Ovary (tissue), 9 donors: ENCODE results near the gene THSD4. TPM values are rescaled to one million over a fixed set of nuclear protein-coding genes. Genes with fewer than 3 reads are reported as not detected.

Experiments used
- DNase-seq, 5 donors: peaks; one replicate each; pipeline ENCODE4 v3.0.0-alpha.2; 2019 to 2020
- H3K27ac ChIP-seq, 2 donors: fragments of 200-600 bp; one replicate each; pipeline versions ENCODE4 v1.5.1 to v1.8.0; 2019 to 2022
- H3K27me3 ChIP-seq: fragments of 200-600 bp; one replicate; pipeline ENCODE4 v1.8.0; 2022
- H3K36me3 ChIP-seq: fragments of 200-600 bp; sonication (generic); one replicate; pipeline ENCODE4 v1.5.1; 2019
- H3K4me1 ChIP-seq: one replicate; pipeline ENCODE4 v1.8.1; 2013; ENCODE audit warnings: mild to moderate bottlenecking, moderate library complexity; ENCODE audit not compliant: insufficient read depth
- H3K4me3 ChIP-seq: fragments of 200-600 bp; sonication (generic); one replicate; pipeline ENCODE4 v1.5.1; 2017
- H3K9me3 ChIP-seq, 2 donors: fragments of 200-600 bp in 1 of 2; sonication (generic) in 1 of 2; one replicate each; pipeline versions ENCODE4 v1.5.1 to v1.8.1; 2013 to 2019; ENCODE audit warnings: mild to moderate bottlenecking in 1 of 2, moderate library complexity in 1 of 2
- EP300 ChIP-seq: sonication (generic); formaldehyde crosslinking; IDR thresholded peaks from one replicate; pipeline ENCODE4 v1.6.1; 2017; ENCODE audit warnings: antibody characterized with exemption
- POLR2A ChIP-seq: fragments of 450-650 bp; IDR thresholded peaks from one replicate; pipeline ENCODE4 v1.6.1; 2017; ENCODE audit warnings: antibody characterized with exemption, mild to moderate bottlenecking, moderate library complexity
- WGBS, 3 donors: extraction: QIAGEN DNeasy Blood & Tissue Kit in 1 of 3; methylation state at CpG; one replicate each; pipeline versions ENCODE4 v1.1.5 to v1.1.7; 2013 to 2017; 5-methylcytosine and 5-hydroxymethylcytosine counted together
- intact Hi-C, 4 donors: fragments of 100-400 bp; cut with DNase I; formaldehyde crosslinking; loops; one replicate each; pipeline versions ENCODE4 v1.11.0 to v1.15.1; 2022 to 2023
- polyA plus RNA-seq, 2 donors: library from polyadenylated mRNA; stranded (reverse); fragments of 200-250 nt in 1 of 2; fragments of 350-450 nt in 1 of 2; fragmentation: Illumina TruSeq in 1 of 2; extraction: RNeasy Lipid Tissue Mini Kit (QIAGEN cat#74804) in 1 of 2; gene quantifications; one replicate each; pipeline ENCODE4 v1.2.3, GENCODE V29; 2013 to 2014
- total RNA-seq, 7 donors: library from RNA; depleted of rRNA in 2 of 7; stranded (reverse); fragments of >200 nt in 2 of 7; fragmentation: NEBNext Ultra II Directional in 3 of 7; extraction: Animal tissue kit (Norgen Biotek cat#: 25700) in 3 of 7; gene quantifications; one replicate each; pipeline versions ENCODE4 v1.1.0 to v1.2.4, GENCODE V29; 2016 to 2023
- TF ChIP-seq, protein P1 (sequence below), 3 donors: fragments of 450-650 bp in 2 of 3; fragments of 200-600 bp in 1 of 3; IDR thresholded peaks; one replicate each; pipeline versions ENCODE4 v1.5.1 to v1.8.0; 2016 to 2022; ENCODE audit warnings: antibody characterized with exemption in 3 of 3, mild to moderate bottlenecking in 1 of 3
- donor health status: DM: no; HTN: no; CAD: no; lungs with moderate emphysema.
- donor health status: DM: no; HTN: no; CAD: no.
- donor health status: Bipolar disorder and iron deficiency.
- donor health status: DM: yes; HTN: yes; CAD: no.
- donor health status: DM: no; HTN: no; CAD: no.
- donor health status: DM: yes; HTN: yes; CAD: no.

Gene THSD4
- total and polyA plus RNA-seq, 9 donors = 3.2 to 53.4 (median 13.5) TPM

DNA sequence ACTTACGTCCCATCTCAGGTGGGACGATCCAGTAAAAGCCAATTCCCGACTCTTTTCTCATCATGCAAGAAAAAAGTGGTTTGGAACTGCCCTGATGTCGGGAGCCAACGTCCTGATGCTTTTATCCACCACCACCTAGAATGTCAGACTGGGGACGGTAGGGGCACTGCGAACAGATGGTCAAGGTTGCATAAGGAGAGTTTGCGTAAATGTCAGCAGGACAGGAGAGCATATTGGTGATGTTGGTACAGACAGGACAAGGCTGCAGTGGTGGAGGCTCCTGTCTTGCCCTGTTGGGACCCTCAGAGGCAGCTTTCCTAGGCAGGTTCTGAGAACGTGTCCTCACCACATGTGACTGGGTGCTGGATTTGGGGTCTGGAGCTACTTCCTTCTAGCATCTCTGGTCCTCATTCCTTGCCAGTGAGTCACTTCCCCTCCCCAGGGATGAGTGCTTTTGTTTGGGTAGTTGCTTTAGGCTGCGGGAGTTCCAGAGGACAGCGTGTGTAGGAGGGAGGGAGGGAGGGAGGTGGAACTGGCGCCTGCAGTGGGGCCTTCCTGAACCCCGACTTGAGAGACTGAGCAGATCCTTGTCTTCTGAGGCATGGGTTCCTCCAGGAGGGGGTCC lies 21.0 kb downstream of the THSD4 start:
- intact Hi-C loops = no loop called here

DNA sequence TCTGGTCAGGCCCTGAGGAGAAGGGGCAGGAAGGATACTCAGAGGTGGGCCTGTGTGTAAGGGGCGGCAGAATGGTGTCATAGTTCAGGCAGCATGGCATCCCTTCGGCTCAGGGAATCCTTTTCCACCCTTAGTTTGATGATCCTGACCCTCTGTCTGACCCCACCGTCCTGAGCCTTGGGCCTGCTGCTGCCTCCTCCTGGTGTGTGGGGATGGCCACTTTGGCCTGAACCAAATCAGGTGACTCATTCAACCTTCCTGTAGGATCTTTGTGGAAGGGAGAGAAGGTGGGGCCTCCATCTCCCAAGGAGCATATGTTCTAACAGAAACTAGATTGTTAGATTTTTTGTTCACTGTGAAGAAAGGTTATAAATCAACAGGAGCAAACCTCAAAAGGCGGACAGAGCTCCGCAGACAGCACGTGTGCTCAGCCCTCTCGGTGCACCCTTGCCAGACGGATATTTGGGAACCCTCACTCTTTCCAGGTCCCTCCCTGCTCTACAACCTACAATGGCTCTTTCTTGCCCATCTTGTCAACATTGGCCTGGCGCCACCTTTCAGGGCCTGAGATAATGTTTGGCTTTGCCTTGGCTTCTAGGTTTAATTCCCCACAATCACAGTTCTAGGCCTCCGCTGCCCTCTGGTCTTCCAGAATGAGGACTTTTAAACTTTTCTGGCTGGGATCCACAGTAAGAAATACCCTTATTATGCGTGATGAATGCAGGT lies 21.7 kb downstream of the THSD4 start:
- WGBS, 3 donors = 80 to 87% (median 82%) methylated on average over 11 of the region's 11 CpGs

More for the DNA sequence above, 21.0 kb downstream of the THSD4 start:
- Histone ChIP-seq H3K27me3 (no peaks in the 10 kb centered on the region), H3K4me1 (peaks cover 2% of the 10 kb centered on the region), H3K27ac (no peak overlapping the region), H3K9me3 (no peaks in the 10 kb centered on the region), H3K36me3 (no peaks in the 10 kb centered on the region), H3K4me3 (no peak overlapping the region)
- TF ChIP-seq POLR2A (no peak), EP300 (no peak)
- TF ChIP-seq, protein P1, sequence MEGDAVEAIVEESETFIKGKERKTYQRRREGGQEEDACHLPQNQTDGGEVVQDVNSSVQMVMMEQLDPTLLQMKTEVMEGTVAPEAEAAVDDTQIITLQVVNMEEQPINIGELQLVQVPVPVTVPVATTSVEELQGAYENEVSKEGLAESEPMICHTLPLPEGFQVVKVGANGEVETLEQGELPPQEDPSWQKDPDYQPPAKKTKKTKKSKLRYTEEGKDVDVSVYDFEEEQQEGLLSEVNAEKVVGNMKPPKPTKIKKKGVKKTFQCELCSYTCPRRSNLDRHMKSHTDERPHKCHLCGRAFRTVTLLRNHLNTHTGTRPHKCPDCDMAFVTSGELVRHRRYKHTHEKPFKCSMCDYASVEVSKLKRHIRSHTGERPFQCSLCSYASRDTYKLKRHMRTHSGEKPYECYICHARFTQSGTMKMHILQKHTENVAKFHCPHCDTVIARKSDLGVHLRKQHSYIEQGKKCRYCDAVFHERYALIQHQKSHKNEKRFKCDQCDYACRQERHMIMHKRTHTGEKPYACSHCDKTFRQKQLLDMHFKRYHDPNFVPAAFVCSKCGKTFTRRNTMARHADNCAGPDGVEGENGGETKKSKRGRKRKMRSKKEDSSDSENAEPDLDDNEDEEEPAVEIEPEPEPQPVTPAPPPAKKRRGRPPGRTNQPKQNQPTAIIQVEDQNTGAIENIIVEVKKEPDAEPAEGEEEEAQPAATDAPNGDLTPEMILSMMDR (IDR thresholded peaks at IDR 0.05) = no peak
- 67 to 72% (median 72%) methylated on average over 13 of the region's 13 CpGs for WGBS, 3 donors
- DNase-seq = no peak

DNA sequence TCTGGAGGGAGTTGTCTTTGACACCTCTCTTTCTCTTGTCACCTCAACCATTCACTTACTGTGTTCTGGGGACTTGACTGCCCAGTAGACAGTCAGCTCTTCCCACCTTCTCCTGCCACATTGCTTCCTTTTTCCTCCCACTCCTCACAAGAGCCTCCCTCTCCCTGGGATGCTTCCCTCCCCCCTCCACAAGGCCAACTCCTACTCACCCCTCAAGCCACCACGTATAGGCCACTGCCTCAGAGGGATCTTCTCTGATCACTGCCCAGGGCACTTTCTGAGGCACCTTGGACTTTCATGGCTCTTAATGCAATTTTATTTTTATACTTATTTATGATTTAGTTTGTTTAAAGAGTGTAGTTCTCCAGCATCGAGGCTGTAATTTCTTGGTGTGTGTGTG lies 23.2 kb downstream of the THSD4 start:
- Histone ChIP-seq H3K4me1 (peaks cover 5% of the 10 kb centered on the region), H3K27me3 (no peaks in the 10 kb centered on the region), H3K4me3 (no peak overlapping the region), H3K9me3 (no peaks in the 10 kb centered on the region), H3K27ac (no peak overlapping the region), H3K36me3 (no peaks in the 10 kb centered on the region)
- intact Hi-C loops = no loop called here
- 75 to 77% (median 77%) methylated on average over 2 of the region's 2 CpGs for WGBS, 3 donors
- DNase-seq = no peak
- TF ChIP-seq POLR2A = no peak
- TF ChIP-seq, protein P1 (IDR thresholded peaks at IDR 0.05) = no peak
- no peak for TF ChIP-seq EP300

More for the DNA sequence above, 21.7 kb downstream of the THSD4 start:
- Histone ChIP-seq H3K27me3 (no peaks in the 10 kb centered on the region), H3K9me3 (no peaks in the 10 kb centered on the region), H3K27ac (no peak overlapping the region), H3K4me1 (peaks cover 2% of the 10 kb centered on the region), H3K4me3 (no peak overlapping the region), H3K36me3 (no peaks in the 10 kb centered on the region)
- no peak for DNase-seq
- intact Hi-C loops = no loop called here
- TF ChIP-seq, protein P1 (IDR thresholded peaks at IDR 0.05) = no peak
- TF ChIP-seq EP300 (no peak), POLR2A (no peak)

DNA sequence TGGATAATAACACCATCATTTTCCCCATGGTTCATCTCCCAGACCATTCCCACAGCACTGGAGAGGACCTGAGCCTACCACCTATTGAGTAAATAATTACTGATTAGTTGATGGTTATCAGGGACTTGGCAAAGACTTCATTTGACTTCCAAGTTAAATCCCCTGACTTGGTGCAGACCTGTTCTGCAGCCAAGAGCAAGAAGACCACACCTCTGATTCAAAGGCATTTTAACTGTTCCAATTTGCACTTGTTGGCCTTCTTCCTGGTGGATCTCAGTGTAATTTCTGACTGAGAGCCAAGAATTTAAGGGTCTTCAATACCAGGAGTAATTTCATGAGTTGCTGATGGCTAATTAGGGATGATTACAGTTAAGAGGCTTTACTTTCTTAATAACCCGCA lies 24.0 kb downstream of the THSD4 start:
- peaks cover 6% of the 10 kb centered on the region for H3K4me1 ChIP-seq

More for the DNA sequence above, 24.0 kb downstream of the THSD4 start:
- H3K36me3 ChIP-seq = no peaks in the 10 kb centered on the region
- WGBS, 3 donors = 84 to 92% (median 89%) methylated on average over 1 of the region's 1 CpG
- no peak overlapping the region for H3K4me3 ChIP-seq
- TF ChIP-seq, protein P1 (IDR thresholded peaks at IDR 0.05) = no peak
- TF ChIP-seq EP300 (no peak), POLR2A (no peak)
- H3K27me3 ChIP-seq = no peaks in the 10 kb centered on the region
- no peak overlapping the region for H3K27ac ChIP-seq
- intact Hi-C loops = no loop called here
- H3K9me3 ChIP-seq = no peaks in the 10 kb centered on the region
- no peak for DNase-seq
